Sigmoid colon (tissue), 7 donors: ENCODE data around the gene ZNF775. TPM values are rescaled to one million over a fixed set of nuclear protein-coding genes. Genes with fewer than 3 reads are reported as not detected.

Experiments
- DNase-seq: peaks from one replicate; pipeline ENCODE4 v3.0.0-alpha.2; 2019
- H3K27ac ChIP-seq, 4 donors: fragments of 200-600 bp; sonication (generic); one replicate each; pipeline ENCODE4 v1.5.1; 2016 to 2019; ENCODE audit warnings: mild to moderate bottlenecking in 1 of 4
- H3K27me3 ChIP-seq, 3 donors: fragments of 200-600 bp; sonication (generic); one replicate each; pipeline ENCODE4 v1.5.1; 2019; ENCODE audit warnings: mild to moderate bottlenecking in 1 of 3
- H3K36me3 ChIP-seq, 4 donors: fragments of 200-600 bp; sonication (generic); one replicate each; pipeline ENCODE4 v1.5.1; 2016 to 2019
- H3K4me1 ChIP-seq, 4 donors: fragments of 200-600 bp; sonication (generic); one replicate each; pipeline ENCODE4 v1.5.1; 2017 to 2019
- H3K4me3 ChIP-seq, 4 donors: fragments of 200-600 bp; sonication (generic); one replicate each; pipeline ENCODE4 v1.5.1; 2017 to 2019; ENCODE audit warnings: mild to moderate bottlenecking in 2 of 4, moderate library complexity in 1 of 4
- H3K9me3 ChIP-seq, 4 donors: fragments of 200-600 bp in 3 of 4; sonication (generic) in 3 of 4; one replicate each; pipeline versions ENCODE4 v1.5.1 to v1.6.1; 2013 to 2019
- EP300 ChIP-seq, 4 donors: sonication (generic); formaldehyde crosslinking; IDR thresholded peaks; one replicate each; pipeline ENCODE4 v1.6.1; 2017; ENCODE audit warnings: antibody characterized with exemption in 4 of 4
- POLR2A ChIP-seq, 2 donors: fragments of 450-650 bp; IDR thresholded peaks; one replicate each; pipeline ENCODE4 v1.6.1; 2016; ENCODE audit warnings: antibody characterized with exemption in 2 of 2, mild to moderate bottlenecking in 2 of 2, moderate library complexity in 2 of 2
- POLR2AphosphoS5 ChIP-seq, 4 donors: sonication (generic); formaldehyde crosslinking; IDR thresholded peaks; one replicate each; pipeline ENCODE4 v1.6.1; 2017; ENCODE audit warnings: antibody characterized with exemption in 4 of 4
- WGBS, 2 donors: extraction: QIAGEN DNeasy Blood & Tissue Kit; methylation state at CpG; one replicate each; pipeline ENCODE4 v1.1.7; 2013; 5-methylcytosine and 5-hydroxymethylcytosine counted together
- intact Hi-C: fragments of 100-400 bp; cut with DNase I; formaldehyde crosslinking; loops from one replicate; pipeline ENCODE4 v1.15.1; 2023
- polyA plus RNA-seq, 3 donors: library from polyadenylated mRNA; stranded (reverse); fragments of 200-250 nt; gene quantifications; one replicate each; pipeline ENCODE4 v1.2.3, GENCODE V29; 2013
- total RNA-seq, 4 donors: library from RNA; depleted of rRNA; stranded (reverse); fragments of >200 nt; gene quantifications; one replicate each; pipeline ENCODE4 v1.1.0, GENCODE V29; 2016
- TF ChIP-seq, protein P1 (sequence below), 4 experiments: fragments of 450-650 bp in 3 of 4; fragments of 200-600 bp in 1 of 4; IDR thresholded peaks; one replicate each; pipeline ENCODE4 v1.5.1; 2016 to 2019; ENCODE audit warnings: antibody characterized with exemption in 4 of 4, mild to moderate bottlenecking in 3 of 4, moderate library complexity in 2 of 4
- donor health status: healthy with polysubstance abuse.
- donor health status: Bipolar disorder and iron deficiency.
- donor health status: healthy.

ZNF775 gene
- total and polyA plus RNA-seq, 7 donors, result 3.0 to 10.7 (median 6.1) TPM

DNA sequence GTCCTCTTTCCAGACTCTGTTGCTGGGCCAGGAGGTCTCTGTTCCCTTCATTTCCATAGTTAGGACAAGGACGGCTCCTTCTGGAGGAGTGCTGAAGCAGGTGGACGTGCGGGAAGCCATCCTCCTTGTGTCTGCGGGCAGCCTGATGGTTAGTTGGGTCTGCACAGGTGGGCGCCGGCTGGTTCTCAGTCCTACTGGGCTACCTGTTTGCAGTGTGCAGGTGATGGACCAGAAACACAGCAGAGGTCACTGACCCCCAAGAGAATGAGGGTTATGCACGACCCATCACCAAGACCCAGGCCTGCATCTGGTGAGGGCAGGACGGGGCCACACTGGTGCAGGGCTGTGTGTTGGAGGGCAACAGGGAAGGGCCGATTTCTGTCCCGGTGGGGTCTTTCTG is 45.5 kb upstream of the ZNF775 start:
- peak overlapping the region in 3 of 4 donors; percentile 76 to 93 (median 90) for H3K27ac ChIP-seq

GRCh38 chr7:150334108-150334507 is 45.0 kb upstream of the ZNF775 start:
- intact Hi-C loops, result no loop called here
- Histone ChIP-seq H3K4me1 (peaks cover 0 to 54% (median 53%) of the 10 kb centered on the region in 4 donors), H3K36me3 (peaks cover 0 to 21% (median 8%) of the 10 kb centered on the region in 4 donors), H3K4me3 (no peak overlapping the region), H3K27me3 (no peaks in the 10 kb centered on the region), H3K27ac (peak overlapping the region; percentile 74 to 93 (median 83)), H3K9me3 (no peaks in the 10 kb centered on the region)
- no peak for TF ChIP-seq POLR2AphosphoS5 (IDR thresholded peaks at IDR 0.05)
- TF ChIP-seq EP300 (IDR thresholded peaks at IDR 0.05), result no peak
- TF ChIP-seq, protein P1, sequence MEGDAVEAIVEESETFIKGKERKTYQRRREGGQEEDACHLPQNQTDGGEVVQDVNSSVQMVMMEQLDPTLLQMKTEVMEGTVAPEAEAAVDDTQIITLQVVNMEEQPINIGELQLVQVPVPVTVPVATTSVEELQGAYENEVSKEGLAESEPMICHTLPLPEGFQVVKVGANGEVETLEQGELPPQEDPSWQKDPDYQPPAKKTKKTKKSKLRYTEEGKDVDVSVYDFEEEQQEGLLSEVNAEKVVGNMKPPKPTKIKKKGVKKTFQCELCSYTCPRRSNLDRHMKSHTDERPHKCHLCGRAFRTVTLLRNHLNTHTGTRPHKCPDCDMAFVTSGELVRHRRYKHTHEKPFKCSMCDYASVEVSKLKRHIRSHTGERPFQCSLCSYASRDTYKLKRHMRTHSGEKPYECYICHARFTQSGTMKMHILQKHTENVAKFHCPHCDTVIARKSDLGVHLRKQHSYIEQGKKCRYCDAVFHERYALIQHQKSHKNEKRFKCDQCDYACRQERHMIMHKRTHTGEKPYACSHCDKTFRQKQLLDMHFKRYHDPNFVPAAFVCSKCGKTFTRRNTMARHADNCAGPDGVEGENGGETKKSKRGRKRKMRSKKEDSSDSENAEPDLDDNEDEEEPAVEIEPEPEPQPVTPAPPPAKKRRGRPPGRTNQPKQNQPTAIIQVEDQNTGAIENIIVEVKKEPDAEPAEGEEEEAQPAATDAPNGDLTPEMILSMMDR (IDR thresholded peaks at IDR 0.05), result no peak
- no peak for TF ChIP-seq POLR2A (IDR thresholded peaks at IDR 0.05)
- 94 to 95% methylated on average over 8 of the region's 8 CpGs for WGBS, 2 donors
- DNase-seq, result peak; percentile 54

More for the DNA sequence above, 45.5 kb upstream of the ZNF775 start:
- DNase-seq, result peak; percentile 58
- Histone ChIP-seq H3K4me1 (peaks cover 0 to 49% (median 48%) of the 10 kb centered on the region in 4 donors), H3K9me3 (no peaks in the 10 kb centered on the region), H3K4me3 (no peak overlapping the region), H3K36me3 (peaks cover 0 to 25% (median 8%) of the 10 kb centered on the region in 4 donors), H3K27me3 (no peaks in the 10 kb centered on the region)
- intact Hi-C loops, result no loop called here
- TF ChIP-seq, protein P1 (IDR thresholded peaks at IDR 0.05), result no peak
- TF ChIP-seq EP300 (IDR thresholded peaks at IDR 0.05), result no peak
- TF ChIP-seq POLR2AphosphoS5 (IDR thresholded peaks at IDR 0.05), result no peak
- TF ChIP-seq POLR2A (IDR thresholded peaks at IDR 0.05), result no peak
- 94% methylated on average over 10 of the region's 10 CpGs for WGBS, 2 donors

DNA sequence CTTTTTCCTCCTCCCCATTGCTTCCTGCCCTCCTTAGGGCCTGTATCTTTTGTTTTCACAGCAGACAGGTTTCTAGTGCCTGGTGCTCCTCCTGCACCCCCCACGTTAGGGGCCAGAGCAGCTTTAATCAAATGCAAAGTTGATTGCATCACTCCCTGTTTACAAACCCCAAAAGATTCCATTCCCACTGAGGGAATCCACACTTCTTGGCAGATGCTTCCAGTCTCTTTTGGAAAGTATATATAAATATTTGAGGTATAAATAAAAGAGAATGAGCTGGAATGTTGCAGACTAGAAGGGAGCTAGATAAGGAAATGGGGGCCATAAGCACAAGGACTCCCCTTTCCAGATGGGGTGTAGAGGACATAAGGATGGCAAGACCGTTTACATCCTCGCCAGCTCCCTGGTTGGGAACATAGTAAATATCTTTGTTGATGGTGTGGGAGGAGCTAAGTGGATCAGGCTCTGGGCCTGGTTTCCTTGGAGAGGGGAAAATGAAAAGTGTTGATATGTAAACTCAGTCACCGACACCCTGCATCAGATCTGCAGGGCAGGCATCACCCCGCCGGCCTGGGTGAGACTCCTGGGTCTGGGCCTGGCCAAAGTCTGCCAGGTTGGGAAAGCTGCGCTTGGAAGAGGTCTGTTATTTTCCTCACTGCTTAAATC is 43.9 kb upstream of the ZNF775 start:
- no peak overlapping the region for H3K4me3 ChIP-seq
- intact Hi-C loops, result no loop called here
- no peak for DNase-seq
- H3K36me3 ChIP-seq, result peaks cover 0 to 17% (median 8%) of the 10 kb centered on the region in 4 donors
- peak overlapping the region; percentile 74 to 93 (median 83) for H3K27ac ChIP-seq
- no peaks in the 10 kb centered on the region for H3K27me3 ChIP-seq
- no peaks in the 10 kb centered on the region for H3K9me3 ChIP-seq
- 53 to 60% methylated on average over 7 of the region's 7 CpGs for WGBS, 2 donors
- H3K4me1 ChIP-seq, result peaks cover 0 to 65% (median 63%) of the 10 kb centered on the region in 4 donors
- TF ChIP-seq, protein P1 (IDR thresholded peaks at IDR 0.05), result no peak
- TF ChIP-seq POLR2AphosphoS5 (IDR thresholded peaks at IDR 0.05) (peak in 1 of 4 donors; percentile 51), POLR2A (IDR thresholded peaks at IDR 0.05) (no peak), EP300 (IDR thresholded peaks at IDR 0.05) (no peak)

DNA sequence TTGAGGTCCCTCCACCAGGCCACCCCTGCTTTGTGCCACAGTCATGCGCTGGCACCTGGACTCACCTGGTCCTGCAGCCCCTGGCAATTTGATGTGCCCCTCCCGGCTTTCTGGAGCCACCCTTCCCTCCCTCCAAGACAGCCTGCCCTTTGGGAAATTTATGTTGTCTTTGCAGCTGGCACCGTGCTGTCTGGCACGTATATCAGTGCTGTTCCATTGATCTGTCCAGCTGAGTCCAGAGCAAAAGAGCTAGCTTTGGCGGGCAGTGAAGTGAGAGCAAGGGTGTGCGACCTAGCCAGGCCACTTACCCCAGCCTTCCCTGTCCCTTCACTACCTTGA is 43.4 kb upstream of the ZNF775 start:
- H3K4me1 ChIP-seq, result peaks cover 0 to 70% (median 64%) of the 10 kb centered on the region in 4 donors
- WGBS, 2 donors, result 63 to 79% methylated on average over 6 of the region's 6 CpGs

More for the DNA sequence above, 43.4 kb upstream of the ZNF775 start:
- no peak for DNase-seq
- H3K36me3 ChIP-seq, result peaks cover 0 to 13% (median 6%) of the 10 kb centered on the region in 4 donors
- TF ChIP-seq POLR2A (IDR thresholded peaks at IDR 0.05) (no peak), POLR2AphosphoS5 (IDR thresholded peaks at IDR 0.05) (no peak), EP300 (IDR thresholded peaks at IDR 0.05) (no peak)
- TF ChIP-seq, protein P1 (IDR thresholded peaks at IDR 0.05), result no peak
- no peak overlapping the region for H3K4me3 ChIP-seq
- peak overlapping the region; percentile 74 to 93 (median 83) for H3K27ac ChIP-seq
- intact Hi-C loops, result no loop called here
- H3K27me3 ChIP-seq, result no peaks in the 10 kb centered on the region
- no peaks in the 10 kb centered on the region for H3K9me3 ChIP-seq
